GM18873 (cell line): ENCODE measurements around the gene ATP6V1C2.

ENCODE experiments used
- ATAC-seq: cut with Tn5 transposase; IDR thresholded peaks from one replicate; pipeline ENCODE4 v1.9.1; 2021; ENCODE audit warnings: mild to moderate bottlenecking, moderate library complexity, moderate number of reproducible peaks; ENCODE audit not compliant: unreplicated experiment, low FRiP score

The ATP6V1C2 gene, protein sequence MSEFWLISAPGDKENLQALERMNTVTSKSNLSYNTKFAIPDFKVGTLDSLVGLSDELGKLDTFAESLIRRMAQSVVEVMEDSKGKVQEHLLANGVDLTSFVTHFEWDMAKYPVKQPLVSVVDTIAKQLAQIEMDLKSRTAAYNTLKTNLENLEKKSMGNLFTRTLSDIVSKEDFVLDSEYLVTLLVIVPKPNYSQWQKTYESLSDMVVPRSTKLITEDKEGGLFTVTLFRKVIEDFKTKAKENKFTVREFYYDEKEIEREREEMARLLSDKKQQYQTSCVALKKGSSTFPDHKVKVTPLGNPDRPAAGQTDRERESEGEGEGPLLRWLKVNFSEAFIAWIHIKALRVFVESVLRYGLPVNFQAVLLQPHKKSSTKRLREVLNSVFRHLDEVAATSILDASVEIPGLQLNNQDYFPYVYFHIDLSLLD

DNA sequence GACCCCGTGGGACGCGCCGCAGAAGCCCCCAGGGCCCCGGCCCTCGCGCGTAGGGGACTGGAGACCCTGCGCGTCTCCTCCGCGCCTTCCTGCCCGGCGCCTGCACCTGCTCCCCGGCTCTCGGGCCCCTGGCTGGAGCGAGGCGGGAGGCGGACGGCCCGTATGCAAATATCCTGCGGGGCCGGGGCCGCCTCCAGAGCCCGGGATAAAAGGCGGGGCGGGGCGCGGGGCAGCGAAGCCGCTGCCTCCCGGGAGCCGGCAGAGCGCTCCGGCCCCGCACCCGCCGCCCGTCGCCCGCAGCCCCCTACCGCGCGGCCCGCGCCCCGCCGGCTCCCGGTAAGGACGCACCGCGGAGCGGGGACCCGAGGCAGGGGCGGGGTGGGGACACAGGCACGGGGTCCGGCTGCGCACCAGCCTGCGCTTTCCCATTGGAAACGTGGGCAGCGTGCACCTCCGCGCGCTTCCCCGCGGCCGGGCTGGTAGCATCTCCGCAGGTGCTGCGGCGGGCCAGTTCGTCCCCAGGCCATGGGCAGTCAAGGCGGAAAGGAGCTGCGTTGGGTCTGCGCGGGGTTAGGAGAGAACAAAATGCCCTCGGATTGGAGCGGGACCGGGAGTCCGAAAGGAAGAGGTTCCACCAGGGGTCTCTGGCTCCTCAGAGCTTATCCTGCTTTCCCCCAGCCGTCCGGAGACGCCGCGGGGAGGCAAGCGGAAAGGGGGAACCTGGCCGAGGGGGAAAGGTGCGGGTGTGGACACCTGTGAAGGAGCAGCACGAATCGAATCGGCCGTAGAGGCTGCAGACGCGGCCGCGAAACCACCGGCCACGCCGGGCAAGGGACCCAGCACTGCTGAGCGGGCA, at the start of gene ATP6V1C2:
Gene ATP6V1C2, plus strand, starts transcription at position 235 of the 856 bp plus-strand sequence. CDS start 1,220 bp downstream, outside the sequence.
- ATAC-seq: no peak

DNA sequence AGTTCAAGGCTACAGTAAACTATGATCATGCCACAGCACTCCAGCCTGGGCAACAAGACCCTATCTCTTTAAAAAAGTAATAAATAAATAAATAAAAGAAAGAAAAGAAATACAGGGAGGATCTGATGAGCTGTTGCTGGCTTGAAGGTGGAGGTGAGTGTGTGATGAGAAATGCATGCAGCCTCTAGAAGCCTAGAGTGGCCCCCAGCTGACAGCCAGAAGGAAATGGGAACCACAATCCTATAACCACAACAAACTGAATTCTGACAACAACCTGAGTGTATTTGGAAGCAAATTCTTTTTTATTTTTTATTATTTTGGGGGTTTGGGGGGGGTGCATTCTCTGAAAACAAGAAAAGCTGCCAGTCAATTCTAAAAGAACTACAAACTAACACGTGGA, 46.3 kb upstream of the ATP6V1C2 start:
- no peak for ATAC-seq

DNA sequence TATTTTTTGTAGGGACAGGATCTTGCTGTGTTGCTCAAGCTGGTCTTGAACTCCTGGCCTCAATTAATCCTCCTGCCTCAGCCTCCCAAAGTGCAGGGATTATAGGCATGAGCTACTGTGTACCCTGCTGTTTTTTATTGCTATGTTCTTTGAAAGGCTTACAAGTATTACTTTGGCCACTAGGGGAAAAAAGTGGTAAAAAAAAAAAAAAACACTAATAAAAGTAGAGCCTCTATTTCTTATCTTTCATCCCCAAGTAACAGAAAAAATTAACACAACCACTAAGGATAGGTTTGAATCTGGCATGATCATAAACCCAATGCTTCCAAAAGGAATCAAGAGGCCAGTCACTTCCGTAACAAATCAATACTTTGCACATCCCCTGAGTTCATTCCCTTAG, 43.2 kb upstream of the ATP6V1C2 start:
- ATAC-seq: no peak

DNA sequence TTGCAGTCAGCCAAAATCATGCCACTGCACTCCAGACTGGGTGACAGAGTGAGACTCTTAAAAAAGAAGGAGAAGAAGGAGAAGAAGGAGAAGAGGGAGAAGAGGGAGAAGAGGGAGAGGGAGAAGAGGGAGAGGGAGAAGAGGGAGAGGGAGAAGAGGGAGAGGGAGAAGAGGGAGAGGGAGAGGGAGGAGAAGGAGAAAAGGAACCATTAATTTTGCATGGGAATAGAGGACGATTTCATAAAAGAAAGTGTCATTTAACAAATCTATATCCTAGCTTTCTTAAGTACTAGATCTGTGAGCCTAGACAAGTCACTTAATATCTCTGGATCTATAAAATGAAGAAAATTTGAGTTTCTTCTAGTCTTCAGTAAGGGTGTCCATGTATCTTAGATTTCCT, 41.2 kb upstream of the ATP6V1C2 start:
- no peak for ATAC-seq

DNA sequence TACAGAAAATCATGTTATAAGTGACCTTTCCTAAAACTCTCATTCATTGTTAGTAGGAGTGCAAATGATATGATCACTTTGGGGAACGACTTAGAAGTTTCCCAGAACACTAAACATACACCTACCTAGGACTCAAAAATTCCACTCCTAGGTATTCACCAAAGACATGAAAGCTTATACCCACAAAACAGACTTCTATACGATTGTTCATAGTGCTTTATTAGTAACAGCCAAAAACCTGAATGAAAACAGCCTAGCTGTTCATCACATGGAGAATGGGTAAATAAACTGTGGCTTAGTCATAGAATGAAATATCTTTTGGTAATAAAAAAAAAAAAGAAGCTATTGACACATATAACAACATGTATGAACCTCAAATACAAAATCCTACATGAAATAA, 40.5 kb upstream of the ATP6V1C2 start:
- ATAC-seq: no peak

DNA sequence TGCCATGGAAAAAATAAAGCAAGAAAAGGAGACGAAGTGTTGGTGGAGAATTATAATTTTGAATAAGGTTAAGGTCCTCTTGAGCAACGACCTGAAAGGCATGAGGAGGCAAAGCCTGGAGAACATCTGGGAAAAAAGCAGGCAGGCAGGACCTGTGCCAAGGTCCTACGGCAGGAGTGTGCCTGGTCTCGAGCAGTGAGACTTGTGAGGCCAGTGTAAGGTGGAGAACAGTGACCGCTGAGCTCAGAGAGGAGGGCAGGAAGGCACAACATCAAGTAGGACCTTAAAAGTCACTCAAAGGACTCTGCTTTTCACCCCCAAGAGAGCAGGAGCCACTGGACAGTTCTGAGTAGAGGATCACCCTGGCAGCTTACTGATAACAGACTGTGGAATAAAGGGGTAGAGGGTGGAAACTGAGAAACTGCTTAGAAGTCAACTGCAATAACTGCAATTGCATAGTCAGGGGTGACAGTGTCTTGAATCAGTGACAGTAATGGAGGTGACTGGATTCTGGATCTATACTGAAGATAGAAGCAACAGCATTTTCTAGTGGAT, 35.2 kb upstream of the ATP6V1C2 start:
- ATAC-seq: no peak

DNA sequence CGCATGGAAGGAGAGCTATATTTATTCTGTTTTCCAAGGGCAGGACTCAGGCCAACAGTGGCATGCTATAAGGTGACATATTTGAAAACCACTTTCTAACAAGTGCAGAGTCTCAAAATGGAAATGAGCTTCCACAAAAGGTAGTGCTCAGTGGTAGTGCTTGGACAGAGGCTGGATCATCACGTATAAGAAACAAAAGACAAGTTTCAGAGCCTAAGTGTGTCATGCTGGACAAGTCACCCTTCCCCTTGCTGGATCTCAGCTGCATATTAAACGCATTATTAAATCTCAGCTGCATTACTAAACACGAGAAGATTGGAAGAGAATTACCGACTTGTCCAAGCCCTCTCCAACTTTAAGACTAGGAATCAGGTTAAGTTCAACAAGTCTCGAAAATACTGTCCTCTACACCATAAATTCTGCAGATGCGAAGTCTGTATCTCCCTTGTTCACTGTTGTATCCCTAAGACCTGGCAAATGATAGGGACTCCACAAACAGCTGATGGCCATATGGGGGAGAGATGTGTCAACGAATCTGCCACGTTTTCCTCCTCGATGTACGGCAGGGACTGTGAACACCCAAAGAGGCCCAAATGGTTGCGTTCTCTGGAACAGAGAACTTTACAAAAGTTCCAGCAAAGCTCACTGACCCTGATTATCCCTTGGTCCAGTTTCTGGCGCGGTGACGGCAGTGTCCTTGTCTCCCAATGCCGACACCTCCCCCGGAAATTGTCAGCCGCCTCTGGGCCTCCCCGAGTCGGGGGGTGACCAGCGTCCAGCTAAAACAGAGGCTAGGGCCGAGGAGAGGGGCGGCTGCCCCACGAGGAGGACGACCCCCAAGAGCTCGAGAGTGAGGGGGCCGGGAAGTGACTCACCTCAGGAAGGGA, 32.3 kb upstream of the ATP6V1C2 start:
- ATAC-seq: no peak

DNA sequence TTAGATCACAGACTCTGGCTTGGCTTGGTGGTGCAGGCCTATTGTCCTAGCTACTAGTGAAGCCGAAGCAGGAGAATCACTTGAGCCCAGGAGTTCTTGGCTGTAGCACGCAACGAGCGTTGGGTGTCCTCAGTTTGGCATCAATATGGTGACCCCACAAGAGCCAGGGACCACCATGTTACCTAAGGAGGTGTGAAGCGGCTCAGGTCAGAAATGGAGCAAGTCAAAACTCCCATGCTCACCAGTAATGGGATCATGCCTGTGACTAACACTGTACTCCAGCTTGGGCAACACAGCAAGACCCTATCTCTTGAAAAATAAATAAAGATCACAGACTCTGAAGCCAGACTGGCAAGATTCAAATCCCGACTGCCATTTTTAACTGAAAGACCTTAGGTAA, 29.9 kb upstream of the ATP6V1C2 start:
- ATAC-seq: no peak

DNA sequence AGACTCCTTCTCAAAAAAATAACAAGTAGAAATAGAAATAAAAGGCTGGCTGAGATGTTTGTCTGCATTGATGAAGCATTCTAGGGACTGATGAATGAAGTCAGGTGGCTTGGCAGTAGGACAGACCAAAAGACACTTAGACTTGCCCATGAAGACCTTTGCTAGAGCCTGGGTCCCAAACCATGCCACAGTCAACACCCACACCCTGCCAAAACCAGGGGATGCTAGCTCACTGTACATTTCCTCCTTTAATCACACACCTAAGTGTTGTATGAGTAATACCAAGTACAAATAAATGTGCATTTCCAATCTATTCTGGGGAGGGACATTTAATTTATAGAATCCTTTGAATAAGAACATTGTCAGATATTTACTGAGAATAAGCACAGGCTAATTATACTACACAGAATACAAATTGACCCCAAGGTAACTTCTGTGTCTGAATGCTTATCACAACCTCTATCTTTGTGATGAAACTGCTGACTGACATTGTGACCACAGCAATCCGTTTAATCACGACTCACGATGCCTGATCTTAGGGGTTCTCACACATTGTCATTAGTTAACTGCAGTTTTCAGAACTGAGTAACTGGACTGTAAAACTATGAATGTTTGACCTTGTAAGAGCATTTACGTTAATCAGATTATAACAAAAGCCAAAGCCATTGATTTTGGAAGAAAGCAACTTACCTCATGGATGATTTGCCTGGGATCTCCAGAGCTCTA, 21.2 kb upstream of the ATP6V1C2 start:
- ATAC-seq: no peak

DNA sequence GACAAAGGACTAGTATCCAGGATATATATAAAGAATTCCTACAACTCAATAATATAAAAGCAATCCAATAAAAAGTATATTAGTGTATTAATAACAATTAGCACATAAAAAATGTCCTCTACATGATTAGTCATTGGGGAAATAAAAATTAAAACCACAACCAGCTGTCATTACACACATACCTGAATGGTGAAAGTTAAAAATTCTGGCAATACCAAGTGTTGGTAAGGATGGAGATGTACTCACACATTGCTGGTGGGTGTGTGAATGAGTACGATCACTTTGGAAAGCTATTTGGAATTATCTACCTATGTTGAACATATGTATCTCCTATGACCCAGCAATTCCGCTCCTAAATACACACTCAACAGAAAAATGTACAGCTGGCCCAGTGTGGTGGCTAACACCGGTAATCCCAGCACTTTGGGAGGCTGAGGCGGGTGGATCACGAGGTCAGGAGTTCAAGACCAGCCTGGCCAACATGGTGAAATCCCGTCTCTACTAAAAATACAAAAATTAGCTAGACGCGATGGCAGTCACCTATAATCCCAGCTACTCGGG, 17.3 kb upstream of the ATP6V1C2 start:
- ATAC-seq: no peak

DNA sequence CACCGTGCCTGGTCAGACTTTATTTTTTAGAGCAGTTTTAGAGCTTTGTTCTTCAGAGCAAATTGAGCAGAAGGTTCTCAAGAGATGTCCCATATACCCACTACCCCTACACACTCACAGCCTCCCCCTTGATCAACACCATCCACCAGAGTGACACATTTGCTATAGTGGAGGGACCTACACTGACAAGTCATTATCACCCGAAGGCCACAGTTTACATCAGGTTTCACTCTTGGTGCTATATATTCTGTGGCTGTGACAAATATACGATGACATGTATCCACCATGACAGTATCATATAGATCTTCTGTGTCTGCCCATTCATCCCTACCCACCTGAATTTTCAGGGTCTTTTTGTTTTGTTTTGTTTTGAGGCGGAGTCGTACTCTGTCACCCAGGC, 15.4 kb upstream of the ATP6V1C2 start:
- no peak for ATAC-seq

DNA sequence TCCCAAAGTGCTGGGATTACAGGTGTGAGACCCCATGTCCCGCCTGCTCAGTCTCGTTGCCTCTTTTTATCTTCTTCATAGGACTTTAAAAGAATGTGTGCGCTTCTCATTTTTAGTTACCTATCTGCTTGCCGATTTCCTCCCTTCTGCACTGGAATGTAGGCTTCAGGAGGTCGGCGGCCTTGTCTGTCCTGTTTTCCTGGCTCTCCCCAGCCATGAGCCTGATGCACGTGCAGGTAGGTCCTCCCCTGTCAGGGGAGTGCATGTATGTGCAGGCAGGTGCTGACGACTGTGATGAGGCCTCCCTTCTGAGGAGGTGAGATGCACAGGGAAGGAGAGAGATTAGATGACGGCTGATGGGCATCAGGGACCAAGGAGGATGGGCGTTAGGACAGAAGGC, 13.6 kb upstream of the ATP6V1C2 start:
- ATAC-seq: no peak

DNA sequence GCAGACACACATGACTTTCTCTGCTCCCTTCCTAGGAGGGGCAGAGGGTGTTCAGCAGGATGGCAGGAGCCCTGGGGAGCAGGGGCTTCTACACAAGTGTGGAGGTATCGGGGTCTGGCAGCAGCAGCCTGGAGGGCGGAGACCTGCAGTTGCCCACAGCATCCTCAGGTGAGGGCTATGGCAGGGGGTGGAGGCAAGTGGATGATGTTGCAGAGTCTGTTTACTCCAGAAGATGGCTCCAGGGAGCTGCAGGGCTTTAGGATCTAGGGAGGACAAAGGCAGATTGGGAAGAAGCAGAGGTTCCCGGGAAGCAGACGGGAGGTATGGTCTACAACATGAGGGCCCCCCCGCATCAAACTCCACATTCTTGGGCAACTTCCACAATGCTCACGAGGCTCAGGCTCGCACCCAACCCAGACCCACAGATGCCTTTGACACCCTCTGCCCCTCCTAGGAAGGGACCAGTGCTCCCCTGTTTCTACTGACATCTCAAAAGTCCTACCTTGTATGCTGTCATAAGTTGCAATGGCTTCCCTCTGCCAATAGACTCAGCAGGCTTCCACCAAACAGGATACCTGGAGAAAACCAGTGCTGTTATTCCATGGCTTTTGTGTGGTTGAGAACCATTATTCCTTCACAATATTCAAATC, 12.0 kb upstream of the ATP6V1C2 start:
- ATAC-seq: no peak

DNA sequence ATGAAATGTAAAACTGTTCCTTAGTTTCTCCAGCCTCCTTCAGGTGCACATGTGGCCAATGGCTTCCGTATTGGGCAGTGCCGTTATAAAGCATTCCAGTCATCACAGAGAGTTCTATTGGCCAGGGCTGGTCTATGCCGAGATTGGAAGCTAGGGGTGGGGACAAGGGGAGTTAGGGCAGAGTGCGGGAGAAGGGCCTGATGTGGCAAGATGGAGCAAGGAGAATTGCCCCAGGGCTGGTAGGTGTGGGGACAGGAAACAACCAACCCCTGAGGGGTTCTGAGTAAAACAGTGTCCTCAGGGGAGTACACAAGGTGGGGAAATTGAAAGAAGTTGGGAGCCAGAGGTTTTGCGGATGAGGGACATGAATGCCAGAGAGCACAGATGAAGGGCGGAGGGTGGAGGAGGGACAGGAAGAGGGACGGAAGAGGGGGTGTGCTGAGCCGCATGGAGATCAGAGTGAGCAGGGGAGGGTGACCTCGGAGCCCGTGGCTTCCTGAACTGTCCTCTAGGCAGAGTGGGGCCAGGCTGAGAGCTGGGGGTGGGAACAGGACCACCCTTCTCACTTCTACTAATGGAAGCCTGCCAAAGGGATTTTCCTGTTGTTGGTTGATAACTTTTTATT, 9.1 kb upstream of the ATP6V1C2 start:
- no peak for ATAC-seq

DNA sequence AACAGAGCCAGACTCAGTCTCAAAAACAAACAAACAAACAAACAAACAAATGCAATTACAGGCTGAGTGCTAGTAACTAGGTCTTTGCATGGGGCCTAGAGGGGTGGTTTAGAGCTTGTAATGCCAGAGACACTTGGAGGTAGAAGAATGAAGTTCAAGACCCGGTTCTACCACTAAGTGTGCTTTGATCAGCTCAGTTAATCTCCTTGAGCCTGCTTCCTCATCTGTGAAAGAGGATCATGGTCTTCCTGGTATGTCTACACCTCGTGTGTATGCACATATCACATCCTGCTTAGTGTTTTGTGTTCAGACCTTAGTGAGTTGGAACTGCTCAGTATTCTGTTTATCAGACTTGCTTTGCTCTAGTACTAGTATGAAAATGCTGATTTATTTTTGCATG, 4.8 kb upstream of the ATP6V1C2 start:
- ATAC-seq: no peak

DNA sequence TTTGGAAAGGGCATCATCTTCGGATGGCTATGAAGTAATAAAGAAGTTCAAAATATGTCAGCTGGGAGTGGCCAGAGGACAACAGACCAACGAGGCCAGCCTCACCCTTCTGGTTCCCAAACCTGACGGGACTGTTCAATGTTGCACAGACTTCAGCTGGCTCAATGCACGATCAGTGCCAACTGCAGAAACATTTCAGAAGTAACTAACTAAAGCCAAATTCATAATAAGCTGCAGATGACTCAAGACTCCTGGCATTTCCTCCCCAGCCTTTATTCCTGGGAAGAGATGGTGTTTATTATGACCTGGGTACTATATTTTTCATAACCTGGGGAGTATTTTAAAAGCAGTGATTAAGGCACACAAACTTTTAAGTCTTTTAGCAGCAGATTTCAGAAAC, 3.8 kb upstream of the ATP6V1C2 start:
- ATAC-seq: no peak

DNA sequence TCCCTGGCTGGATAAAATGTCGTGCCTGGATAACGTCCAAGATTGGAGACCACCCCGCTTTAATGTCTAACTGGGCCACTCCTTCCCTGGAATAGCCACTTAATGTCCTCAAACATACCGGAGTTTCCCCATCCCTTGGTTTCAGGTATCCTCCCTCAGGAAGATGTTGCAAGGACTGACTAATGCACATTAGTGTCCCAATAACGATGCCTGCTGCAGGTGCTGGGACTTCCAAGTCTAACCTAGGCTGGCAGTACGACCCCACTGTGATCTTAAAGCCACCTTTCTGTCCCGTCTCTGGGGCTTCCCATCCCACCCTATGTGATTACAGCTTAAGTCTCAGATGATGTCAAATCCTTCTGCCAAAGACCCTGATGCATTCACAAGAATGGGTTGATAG, 1.1 kb upstream of the ATP6V1C2 start:
- ATAC-seq: no peak

DNA sequence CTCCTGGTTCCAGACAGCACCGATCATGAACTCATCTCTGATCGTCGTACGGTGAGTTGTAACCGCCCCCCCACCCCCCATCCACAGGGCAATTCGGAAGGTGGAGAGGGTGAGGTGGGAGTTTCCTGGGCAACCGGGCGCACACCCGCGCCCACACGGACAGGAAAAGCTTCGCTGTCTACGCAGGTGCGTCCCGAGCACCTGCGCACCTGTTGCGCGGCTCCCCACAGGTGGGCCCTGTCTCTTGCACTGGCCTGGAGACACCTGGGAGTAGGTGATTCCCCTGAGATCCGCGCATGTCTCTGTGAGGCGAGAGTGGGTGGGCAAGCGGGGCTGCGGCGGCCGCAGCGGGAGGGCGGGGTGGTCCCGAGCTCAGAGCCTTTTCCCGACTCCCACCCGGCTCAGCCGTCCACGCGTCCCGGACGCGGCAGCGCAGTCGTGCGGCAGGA, 459 bp upstream of the ATP6V1C2 start:
- no peak for ATAC-seq
